HFFc6 (cell line): ENCODE data around the gene FAN1. TPM values are rescaled to one million over a fixed set of nuclear protein-coding genes. Genes with fewer than 3 reads are reported as not detected.
A peak's percentile ranks its signal among the peaks of the same experiment; 100 is the strongest.

ENCODE experiments used
- DNase-seq: peaks from one replicate; pipeline ENCODE4 v3.0.0-alpha.2; 2018
- H3K27ac Mint-ChIP-seq: 2 replicates; pipeline ENCODE4 v1.8.0; 2020; ENCODE audit warnings: mild to moderate bottlenecking, mixed read lengths
- H3K27me3 Mint-ChIP-seq: 2 replicates; pipeline ENCODE4 v1.8.0; 2021; ENCODE audit warnings: mild to moderate bottlenecking, moderate library complexity, mixed read lengths; ENCODE audit not compliant: insufficient read depth
- H3K36me3 Mint-ChIP-seq: 2 replicates; pipeline ENCODE4 v1.8.0; 2021; ENCODE audit warnings: low read depth, mixed read lengths
- H3K4me1 Mint-ChIP-seq: 2 replicates; pipeline ENCODE4 v1.8.0; 2020; ENCODE audit warnings: low read depth, mixed read lengths
- H3K4me3 Mint-ChIP-seq: 2 replicates; pipeline ENCODE4 v1.8.0; 2020; ENCODE audit warnings: mild to moderate bottlenecking, moderate library complexity, mixed read lengths
- H3K9me3 Mint-ChIP-seq: 2 replicates; pipeline ENCODE4 v1.8.0; 2020; ENCODE audit warnings: mild to moderate bottlenecking, mixed read lengths
- total RNA-seq, 6 experiments: library from RNA; stranded (reverse); fragmentation: NEBNext Ultra II Directional; extraction: Animal tissue kit (Norgen Biotek cat#: 25700); gene quantifications; 2 replicates in 1 of 6; 3 replicates in 5 of 6; pipeline ENCODE4 v1.2.3, GENCODE V29; 2021
- TF ChIP-seq, protein P1 (sequence below): fragments of 200-600 bp; sonication (generic); IDR thresholded peaks from 2 replicates; pipeline ENCODE4 v1.5.0; 2021; ENCODE audit warnings: antibody characterized with exemption, mild to moderate bottlenecking

FAN1 gene
- total RNA-seq, 6 experiments from 2014 or later, result 13.3 to 17.2 (median 14.5) TPM

DNA sequence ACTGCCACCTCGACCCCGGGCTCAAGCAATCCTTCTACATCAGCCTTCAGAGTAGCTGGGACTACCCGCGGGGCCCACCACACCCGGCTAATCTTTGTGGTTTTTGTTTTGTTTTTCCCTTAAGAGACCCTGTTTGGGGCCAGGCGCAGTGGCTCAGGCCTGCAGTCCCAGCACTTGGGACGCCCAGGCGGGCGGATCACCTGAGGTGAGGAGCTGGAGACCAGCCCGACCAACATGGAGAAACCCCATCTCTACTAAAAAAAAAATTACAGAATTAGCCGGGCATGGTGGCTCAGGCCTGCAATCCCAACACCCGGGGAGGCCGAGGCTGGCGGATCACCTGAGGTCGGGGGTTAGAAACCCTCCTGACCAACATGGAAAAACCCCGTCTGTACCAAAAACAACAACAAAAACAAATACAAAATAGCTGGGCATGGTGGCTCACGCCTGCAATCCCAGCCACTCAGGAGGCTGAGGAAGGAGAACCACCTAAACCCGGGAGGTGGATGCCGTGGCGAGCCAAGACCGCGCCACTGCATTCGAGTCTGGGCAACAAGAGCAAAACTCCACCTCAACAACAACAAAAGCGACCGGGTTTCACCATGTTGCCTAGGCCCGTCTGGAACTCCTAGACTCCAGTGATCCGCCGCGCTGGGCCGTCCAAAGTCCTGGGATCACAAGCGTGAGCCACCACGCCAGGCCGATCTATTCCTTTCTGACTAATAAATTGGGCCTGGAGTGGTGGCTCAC lies 8.1 kb upstream of the FAN1 start:
- no peak overlapping the region for H3K4me3 Mint-ChIP-seq
- H3K9me3 Mint-ChIP-seq, result no peaks in the 10 kb centered on the region
- DNase-seq, result no peak
- H3K27ac Mint-ChIP-seq, result no peak overlapping the region
- H3K4me1 Mint-ChIP-seq, result peaks cover 14% of the 10 kb centered on the region
- H3K27me3 Mint-ChIP-seq, result peaks cover 3% of the 10 kb centered on the region
- TF ChIP-seq, protein P1, sequence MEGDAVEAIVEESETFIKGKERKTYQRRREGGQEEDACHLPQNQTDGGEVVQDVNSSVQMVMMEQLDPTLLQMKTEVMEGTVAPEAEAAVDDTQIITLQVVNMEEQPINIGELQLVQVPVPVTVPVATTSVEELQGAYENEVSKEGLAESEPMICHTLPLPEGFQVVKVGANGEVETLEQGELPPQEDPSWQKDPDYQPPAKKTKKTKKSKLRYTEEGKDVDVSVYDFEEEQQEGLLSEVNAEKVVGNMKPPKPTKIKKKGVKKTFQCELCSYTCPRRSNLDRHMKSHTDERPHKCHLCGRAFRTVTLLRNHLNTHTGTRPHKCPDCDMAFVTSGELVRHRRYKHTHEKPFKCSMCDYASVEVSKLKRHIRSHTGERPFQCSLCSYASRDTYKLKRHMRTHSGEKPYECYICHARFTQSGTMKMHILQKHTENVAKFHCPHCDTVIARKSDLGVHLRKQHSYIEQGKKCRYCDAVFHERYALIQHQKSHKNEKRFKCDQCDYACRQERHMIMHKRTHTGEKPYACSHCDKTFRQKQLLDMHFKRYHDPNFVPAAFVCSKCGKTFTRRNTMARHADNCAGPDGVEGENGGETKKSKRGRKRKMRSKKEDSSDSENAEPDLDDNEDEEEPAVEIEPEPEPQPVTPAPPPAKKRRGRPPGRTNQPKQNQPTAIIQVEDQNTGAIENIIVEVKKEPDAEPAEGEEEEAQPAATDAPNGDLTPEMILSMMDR, result no peak
- H3K36me3 Mint-ChIP-seq, result no peaks in the 10 kb centered on the region

DNA sequence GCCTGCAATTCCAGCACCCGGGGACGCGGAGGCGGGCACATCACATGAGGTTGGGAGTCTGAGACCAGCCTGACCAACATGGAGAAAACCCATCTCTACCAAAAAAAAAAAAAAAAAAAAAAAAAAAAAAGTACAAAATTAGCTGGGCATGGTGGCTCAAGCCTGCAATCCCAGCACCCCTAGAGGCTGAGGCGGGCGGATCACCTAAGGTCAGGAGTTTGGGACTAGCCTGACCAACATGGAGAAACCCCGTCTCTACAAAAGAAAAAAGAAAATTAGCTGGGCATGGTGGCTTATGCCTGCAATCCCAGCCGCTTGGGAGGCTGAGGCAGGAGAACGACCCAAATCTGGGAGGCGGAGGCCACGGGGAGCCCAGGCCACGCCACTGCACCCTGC lies 7.5 kb upstream of the FAN1 start:
- TF ChIP-seq, protein P1, result no peak
- Mint-ChIP-seq H3K4me3 (no peak overlapping the region), H3K27ac (no peak overlapping the region), H3K4me1 (peaks cover 14% of the 10 kb centered on the region), H3K27me3 (no peaks in the 10 kb centered on the region; the same call in 1 of the 2 replicates), H3K36me3 (no peaks in the 10 kb centered on the region), H3K9me3 (no peaks in the 10 kb centered on the region)
- DNase-seq, result no peak

DNA sequence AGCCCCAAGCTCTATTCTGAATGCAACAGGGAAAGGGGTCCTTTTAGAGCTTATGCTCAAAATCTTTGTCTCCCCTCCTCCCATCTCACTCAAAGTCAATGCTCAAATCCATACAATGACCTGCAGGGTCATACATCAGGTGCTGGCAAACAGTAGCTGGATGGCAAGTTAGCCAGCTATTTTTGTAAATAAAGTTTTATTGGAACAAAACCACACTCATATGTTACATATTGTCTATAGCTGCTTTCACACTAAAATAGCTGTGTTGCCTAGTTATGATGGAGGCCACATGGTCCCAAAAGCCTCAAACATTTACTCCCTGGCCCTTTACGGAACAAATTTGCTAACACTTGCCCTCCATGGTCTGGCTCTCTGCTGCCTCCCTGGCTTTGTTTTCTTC lies 1.8 kb upstream of the FAN1 start:
- TF ChIP-seq, protein P1, result no peak
- peaks cover 34% of the 10 kb centered on the region for H3K4me1 Mint-ChIP-seq
- no peak overlapping the region for H3K27ac Mint-ChIP-seq
- DNase-seq, result no peak
- H3K36me3 Mint-ChIP-seq, result peaks cover 10% of the 10 kb centered on the region
- H3K27me3 Mint-ChIP-seq, result peaks cover 3% of the 10 kb centered on the region
- H3K4me3 Mint-ChIP-seq, result no peak overlapping the region
- H3K9me3 Mint-ChIP-seq, result no peaks in the 10 kb centered on the region

DNA sequence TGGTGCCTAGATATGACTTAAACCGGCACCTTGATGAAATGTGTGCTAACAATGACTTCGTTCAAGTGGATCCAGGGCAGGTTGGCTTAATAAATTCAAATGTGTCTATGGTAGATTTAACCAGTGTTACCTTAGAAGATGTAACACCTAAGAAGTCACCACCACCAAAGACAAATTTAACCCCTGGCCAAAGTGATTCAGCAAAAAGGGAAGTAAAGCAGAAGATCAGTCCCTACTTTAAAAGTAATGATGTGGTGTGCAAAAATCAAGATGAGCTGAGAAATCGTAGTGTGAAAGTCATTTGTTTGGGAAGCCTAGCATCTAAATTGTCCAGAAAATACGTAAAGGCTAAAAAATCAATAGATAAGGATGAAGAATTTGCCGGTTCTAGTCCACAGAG lies 1.1 kb downstream of the FAN1 start:
- Mint-ChIP-seq H3K27ac (no peak overlapping the region), H3K4me1 (peaks cover 35% of the 10 kb centered on the region), H3K9me3 (no peaks in the 10 kb centered on the region), H3K36me3 (peaks cover 15% of the 10 kb centered on the region), H3K27me3 (peaks cover 3% of the 10 kb centered on the region), H3K4me3 (peak overlapping the region; percentile 93)
- TF ChIP-seq, protein P1, result no peak
- DNase-seq, result no peak

DNA sequence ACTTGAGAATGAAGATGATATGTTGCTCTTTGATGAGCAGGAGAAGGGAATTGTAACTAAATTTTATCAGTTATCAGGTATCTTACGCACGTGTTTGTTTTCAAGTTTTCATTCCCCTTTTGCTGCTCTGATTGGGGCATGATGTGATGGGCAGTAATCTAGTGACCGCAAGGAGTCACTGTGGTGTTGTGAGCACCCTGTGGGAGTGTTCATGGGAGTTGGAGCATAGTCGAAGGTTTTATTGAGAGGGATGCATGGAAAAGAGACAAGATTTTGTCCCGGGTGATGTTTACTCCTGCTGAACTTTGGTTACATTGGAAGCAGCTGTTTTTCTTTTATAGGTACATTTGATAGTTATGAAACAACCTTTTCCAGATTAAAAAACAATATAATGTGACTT lies 2.1 kb downstream of the FAN1 start:
- Mint-ChIP-seq H3K36me3 (peaks cover 15% of the 10 kb centered on the region), H3K27me3 (peaks cover 3% of the 10 kb centered on the region; the same call in 1 of the 2 replicates), H3K4me3 (peak overlapping the region; percentile 1; the same call in 1 of the 2 replicates), H3K9me3 (no peaks in the 10 kb centered on the region), H3K27ac (peak overlapping the region; percentile 8; the same call in 1 of the 2 replicates), H3K4me1 (peaks cover 35% of the 10 kb centered on the region)
- TF ChIP-seq, protein P1, result peak; percentile 51; the same call in 1 of the 2 replicates
- no peak for DNase-seq
